GM21423 (cell line): ENCODE data around the gene KDM3B.

Source experiments
- ATAC-seq: cut with Tn5 transposase; IDR thresholded peaks from one replicate; pipeline ENCODE4 v1.9.1; 2021; ENCODE audit warnings: mild to moderate bottlenecking, moderate library complexity; ENCODE audit not compliant: unreplicated experiment

The KDM3B gene

DNA sequence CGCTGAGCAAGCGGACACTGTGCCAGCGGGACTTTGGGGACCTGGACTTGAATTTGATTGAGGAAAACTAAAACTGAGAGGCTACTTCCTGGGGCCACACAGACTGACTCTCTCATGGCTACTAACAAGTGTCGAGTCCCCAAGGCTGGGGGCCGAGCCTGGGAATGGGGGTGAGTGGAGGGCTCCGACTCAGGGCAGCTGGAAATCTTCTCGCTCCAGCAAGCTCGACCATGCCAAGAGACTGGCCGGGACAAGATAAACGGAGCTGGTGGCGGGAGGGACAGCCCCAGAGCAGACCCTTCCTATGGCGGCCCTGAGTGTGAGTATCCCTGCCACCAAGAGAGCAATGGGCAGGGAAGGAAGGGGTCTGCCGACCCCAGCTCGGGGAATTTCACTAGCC, 5.6 kb upstream of the KDM3B start:
- no peak for ATAC-seq

- ATAC-seq = no peak
These were observed 2.5 kb upstream of the KDM3B start for GRCh38 chr5:138349852-138350562.

DNA sequence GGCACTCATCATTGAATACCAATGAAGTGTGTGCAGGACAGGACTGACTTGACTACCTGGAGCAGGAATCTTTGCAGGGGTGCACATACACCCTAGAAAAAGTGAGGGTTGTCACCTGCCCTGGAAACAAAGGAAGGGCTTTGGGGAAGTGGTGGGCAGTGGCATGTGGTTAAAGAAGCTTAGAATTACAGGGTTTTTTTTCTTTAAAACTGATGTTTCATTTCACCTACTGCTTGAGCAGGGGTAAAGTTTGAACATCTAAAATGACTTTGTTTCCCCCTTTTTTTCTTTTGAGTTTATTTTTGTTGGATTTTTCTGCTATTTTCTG, 2.0 kb upstream of the KDM3B start:
- ATAC-seq = no peak

GRCh38 chr5:138351056-138351455, 1.4 kb upstream of the KDM3B start:
- no peak for ATAC-seq

GRCh38 chr5:138351517-138351916, 968 bp upstream of the KDM3B start:
- no peak for ATAC-seq

- peak; percentile 47 for ATAC-seq
These were observed 456 bp downstream of the KDM3B start for GRCh38 chr5:138352722-138353559.

- ATAC-seq = no peak
These were observed 1.1 kb downstream of the KDM3B start for GRCh38 chr5:138353560-138354080.

DNA sequence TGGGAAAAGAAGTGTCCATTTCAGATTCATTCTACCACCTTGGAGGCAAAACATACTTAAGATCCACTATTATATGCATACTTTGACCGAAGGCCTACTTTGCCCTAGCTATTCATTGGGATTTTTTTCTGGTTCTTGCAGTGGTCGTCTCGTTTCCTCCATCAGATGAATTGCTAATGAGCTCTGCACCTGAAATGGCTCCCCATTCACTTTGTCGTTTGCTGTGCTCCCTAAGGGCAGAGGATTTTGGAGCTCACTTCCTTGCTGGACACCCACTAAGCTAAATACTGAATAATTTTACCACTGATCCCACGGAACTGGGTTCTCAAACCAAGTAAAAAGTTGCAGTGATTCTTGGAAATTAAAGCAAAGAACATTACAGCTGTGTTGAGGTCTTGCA, 1.9 kb downstream of the KDM3B start:
- no peak for ATAC-seq

GRCh38 chr5:138354926-138355378, 2.5 kb downstream of the KDM3B start:
- no peak for ATAC-seq

DNA sequence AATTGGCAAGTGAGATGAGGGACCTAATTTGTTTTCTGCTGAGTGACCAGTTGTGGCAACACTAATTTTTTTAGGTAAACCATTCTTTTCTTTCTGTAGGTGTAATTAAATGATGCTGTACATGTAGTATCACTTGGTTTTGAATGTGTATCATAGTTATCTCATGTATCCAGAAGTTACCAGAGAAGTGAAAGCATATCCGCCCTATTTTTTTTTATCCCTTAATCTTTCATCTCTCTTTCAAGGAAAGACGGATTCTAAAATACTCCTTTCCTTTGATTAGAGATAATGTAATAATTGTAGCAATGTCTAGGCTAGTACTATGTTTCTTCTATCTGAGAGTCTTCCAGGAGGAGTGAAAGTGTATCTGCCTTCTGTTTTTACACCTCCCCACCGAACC, 7.1 kb downstream of the KDM3B start:
- no peak for ATAC-seq

- ATAC-seq = no peak
These were observed 8.5 kb downstream of the KDM3B start for GRCh38 chr5:138360941-138361452.

DNA sequence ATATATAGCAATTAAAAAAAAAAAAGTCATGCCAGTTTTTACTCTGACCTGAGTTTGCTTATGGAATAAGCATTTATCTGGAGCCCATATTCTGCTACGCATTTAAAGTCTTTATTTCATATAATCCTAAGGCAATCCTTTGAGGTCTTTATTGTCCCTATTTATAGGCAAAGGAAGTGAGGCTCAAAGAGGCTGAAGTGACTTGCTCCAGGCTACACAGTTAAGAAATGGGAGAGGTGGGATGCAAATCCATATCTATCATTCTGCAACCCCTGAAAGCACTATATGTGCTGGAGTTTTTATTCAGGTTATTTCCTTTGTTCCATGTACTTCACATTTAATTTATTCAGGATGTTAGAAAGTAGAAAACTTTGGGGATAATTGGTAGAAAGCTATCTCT, 12.1 kb downstream of the KDM3B start:
- ATAC-seq = no peak

DNA sequence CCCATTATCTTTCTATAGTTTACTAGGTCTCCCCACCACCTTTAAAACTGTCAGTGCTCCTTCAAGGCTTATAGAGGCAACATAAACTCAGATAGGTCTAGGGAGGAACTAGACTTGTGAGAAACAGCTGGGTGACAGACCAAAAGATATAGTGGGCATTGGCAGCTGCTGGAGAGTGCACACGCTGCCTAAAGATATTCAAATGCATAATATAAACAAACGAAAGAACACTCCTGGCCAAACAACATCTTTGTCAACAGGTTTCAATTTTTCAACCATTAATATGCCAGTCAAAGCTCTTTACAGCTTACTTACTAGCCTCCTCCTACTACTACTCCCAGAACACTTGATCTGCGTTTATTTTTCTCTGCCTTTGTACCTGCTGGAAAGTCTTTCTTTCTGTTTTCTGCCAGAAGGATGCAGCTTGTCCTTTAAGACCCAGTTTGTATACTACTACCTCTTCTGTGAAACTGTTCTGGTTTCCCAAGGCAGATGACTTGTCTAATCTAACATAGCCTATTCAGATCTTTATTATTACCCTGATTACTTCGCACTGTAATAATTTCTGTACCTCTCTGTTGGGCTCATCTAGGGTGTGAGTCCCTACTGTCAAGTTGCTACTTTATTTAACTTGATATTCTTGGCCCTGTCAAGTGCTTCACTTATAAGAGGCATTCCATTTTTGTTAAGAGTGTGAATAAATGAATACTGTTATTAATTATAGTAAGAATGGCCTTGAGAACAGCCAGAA, 14.3 kb downstream of the KDM3B start:
- no peak for ATAC-seq

GRCh38 chr5:138369261-138369660, 16.8 kb downstream of the KDM3B start:
- no peak for ATAC-seq

- no peak for ATAC-seq
These were observed 17.2 kb downstream of the KDM3B start for GRCh38 chr5:138369706-138370105.

DNA sequence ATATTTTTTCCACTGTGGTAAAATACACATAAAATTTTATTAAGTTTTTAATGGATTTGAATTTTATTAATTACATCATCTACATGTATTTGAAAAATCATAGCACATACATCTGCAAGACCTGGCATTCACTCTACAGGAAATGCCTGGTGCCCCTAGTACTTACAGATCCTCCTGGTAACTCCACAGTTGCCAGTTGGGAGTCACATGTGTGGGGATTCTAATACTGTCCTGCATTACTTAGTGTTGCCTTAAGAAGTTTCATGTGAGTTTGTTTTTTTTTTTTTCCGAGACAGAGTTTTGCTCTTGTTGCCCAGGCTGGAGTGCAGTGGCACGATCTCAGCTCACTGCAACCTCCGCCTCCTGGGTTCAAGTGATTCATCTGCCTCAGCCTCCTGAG, 18.1 kb downstream of the KDM3B start:
- ATAC-seq = no peak

GRCh38 chr5:138371454-138371853, 19.0 kb downstream of the KDM3B start:
- ATAC-seq = no peak

DNA sequence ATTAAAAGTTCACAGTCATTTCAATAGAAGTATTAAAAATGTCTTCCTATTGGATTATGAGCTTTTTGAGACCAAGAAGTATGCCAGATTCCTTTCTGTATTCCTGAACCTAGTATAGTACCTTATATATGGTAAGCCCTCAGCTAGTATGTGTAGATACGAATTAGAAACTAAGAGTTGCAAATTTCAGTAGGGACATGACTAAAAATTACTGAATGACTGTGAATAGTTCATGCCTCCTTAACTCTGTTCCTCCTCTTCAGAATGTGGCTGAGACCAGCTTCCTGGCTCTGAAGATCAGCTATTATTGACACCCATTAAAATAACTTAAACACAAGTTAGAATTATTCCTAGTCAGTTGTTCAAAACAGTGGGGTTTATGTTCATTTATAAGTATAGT, 19.7 kb downstream of the KDM3B start:
- ATAC-seq = no peak

DNA sequence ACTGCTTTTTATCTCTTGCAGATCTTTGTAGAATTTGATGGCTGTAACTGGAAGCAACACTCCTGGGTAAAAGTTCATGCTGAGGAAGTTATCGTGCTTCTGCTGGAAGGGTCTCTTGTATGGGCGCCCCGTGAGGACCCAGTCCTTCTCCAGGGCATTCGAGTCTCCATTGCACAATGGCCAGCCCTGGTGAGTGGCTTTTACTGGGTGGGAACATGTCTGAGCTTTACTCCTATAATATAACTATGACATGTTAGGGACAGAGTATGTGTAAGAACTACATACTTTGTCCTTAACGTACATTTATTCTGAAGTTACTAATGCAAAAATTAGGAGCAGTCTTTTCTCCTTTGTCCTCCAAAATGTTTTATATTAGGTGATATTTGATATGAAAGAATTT, 20.2 kb downstream of the KDM3B start:
- no peak for ATAC-seq

- ATAC-seq = no peak
These were observed 29.9 kb downstream of the KDM3B start for GRCh38 chr5:138382347-138382746.

DNA sequence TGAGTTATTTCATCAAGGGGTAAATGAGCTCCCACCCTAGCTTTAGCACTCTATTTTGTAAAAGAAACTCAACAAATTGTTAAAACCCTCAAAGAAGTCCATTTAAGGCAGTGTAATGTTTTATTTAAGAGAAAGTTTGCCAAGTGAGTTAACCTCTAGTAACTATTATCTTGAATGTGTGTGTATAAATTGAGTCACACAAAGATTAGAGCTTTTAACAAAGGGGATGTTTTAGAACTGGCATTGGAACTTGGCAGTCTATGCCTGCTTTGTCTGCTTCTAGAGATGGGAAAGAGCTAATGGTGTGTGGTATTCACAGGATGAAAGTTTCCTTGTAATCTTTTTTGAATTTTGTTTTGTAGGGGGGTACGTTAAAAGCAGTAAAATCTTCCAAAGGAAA, 33.2 kb downstream of the KDM3B start:
- ATAC-seq = no peak
